Measurements from ENCODE around the gene INO80B. TPM values are rescaled to one million over a fixed set of nuclear protein-coding genes. Genes with fewer than 3 reads are reported as not detected.

INO80B gene
- polyA plus RNA-seq, 2 of the 4 experiments (the other 2 are of a cell fraction): 19.9 to 74.6 TPM

DNA sequence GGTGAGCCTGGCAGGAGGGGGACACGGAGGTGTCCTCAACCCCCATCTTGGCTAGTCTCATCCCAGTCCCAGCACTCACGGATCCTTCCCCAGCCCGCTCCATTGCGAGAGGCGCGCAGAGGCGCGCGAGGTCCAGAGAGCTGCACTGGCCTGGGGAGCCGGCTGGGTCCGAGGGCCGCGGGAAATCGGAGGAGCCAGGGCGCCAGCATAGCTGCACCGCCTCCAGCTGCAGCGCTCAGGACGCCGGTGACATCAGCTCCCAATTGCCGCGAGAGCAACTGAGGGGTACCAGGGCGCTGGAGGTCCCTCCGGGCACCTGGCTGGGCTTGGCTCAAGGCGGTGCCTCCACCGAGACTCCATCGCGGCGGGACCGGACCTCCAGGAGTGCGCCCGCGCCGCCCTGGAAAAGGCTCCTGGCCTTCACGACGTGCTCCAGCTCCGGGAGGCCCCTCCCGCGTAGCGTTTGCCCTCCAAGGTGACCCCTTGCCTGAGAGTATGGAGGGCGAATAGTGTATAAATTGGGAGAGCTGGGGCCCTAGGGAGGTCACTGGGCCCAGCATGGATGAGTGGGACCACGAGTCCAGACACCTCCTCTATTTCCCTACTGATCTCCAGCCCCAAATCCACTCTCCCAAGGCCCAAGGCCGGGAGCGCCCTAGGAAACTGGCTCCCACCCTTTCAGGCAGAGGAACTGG, 18.6 kb upstream of the INO80B start:
- ATAC-seq (no peak), FAIRE-seq (no peak), DNase-seq (ENCODE audit: low read depth in 1 of 2, low spot score in 1 of 2) (no peak)
- Histone ChIP-seq H3K4me2 (no peak overlapping the region), H3K9me3 (no peaks in the 10 kb centered on the region), H3K4me3 (no peak overlapping the region), H3K27ac (no peak overlapping the region), H3K4me1 (peaks cover 21% of the 10 kb centered on the region)
- CTCF ChIA-PET: interaction anchor here (0.8 to 1.3 kb wide), 4 partner anchors 23 to 101 kb away, joined by 3 read pairs; partner anchors contain the start of genes CCDC142 and TTC31
- TF ChIP-seq, protein P1, sequence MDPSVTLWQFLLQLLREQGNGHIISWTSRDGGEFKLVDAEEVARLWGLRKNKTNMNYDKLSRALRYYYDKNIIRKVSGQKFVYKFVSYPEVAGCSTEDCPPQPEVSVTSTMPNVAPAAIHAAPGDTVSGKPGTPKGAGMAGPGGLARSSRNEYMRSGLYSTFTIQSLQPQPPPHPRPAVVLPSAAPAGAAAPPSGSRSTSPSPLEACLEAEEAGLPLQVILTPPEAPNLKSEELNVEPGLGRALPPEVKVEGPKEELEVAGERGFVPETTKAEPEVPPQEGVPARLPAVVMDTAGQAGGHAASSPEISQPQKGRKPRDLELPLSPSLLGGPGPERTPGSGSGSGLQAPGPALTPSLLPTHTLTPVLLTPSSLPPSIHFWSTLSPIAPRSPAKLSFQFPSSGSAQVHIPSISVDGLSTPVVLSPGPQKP (IDR thresholded peaks at IDR 0.05; ENCODE audit: low read depth, low read length): no peak
- TF ChIP-seq ZSCAN20 (CRISPR knock-in tag; IDR thresholded peaks at IDR 0.05) (no peak), NR3C1 (IDR thresholded peaks at IDR 0.05) (no peak), ESRRA (IDR thresholded peaks at IDR 0.05; ENCODE audit: borderline replicate concordance, low read length) (no peak), ATOH8 (CRISPR knock-in tag; IDR thresholded peaks at IDR 0.05; ENCODE audit: low read depth) (no peak), HOXB13 (CRISPR knock-in tag; IDR thresholded peaks at IDR 0.05; ENCODE audit: low read depth) (no peak), EHF (CRISPR knock-in tag; IDR thresholded peaks at IDR 0.05) (no peak), ZFP36 (IDR thresholded peaks at IDR 0.05; ENCODE audit: borderline replicate concordance, partially characterized antibody) (no peak), POLR2AphosphoS2 (conservative IDR thresholded peaks at IDR 0.05; ENCODE audit: low read length) (no peak), CHD4 (IDR thresholded peaks at IDR 0.05; ENCODE audit: borderline replicate concordance) (no peak), JUNB (IDR thresholded peaks at IDR 0.05) (no peak), FOSL2 (IDR thresholded peaks at IDR 0.05) (no peak), FOSL2 (CRISPR knock-in tag; IDR thresholded peaks at IDR 0.05) (no peak), RNF2 (IDR thresholded peaks at IDR 0.05; ENCODE audit: borderline replicate concordance, low read depth) (no peak), SMC3 (IDR thresholded peaks at IDR 0.05) (no peak), MAX (IDR thresholded peaks at IDR 0.05) (no peak), KDM1A (IDR thresholded peaks at IDR 0.05; ENCODE audit: low read depth) (no peak), EHMT2 (IDR thresholded peaks at IDR 0.05; ENCODE audit: low read depth) (no peak), NPAS2 (CRISPR knock-in tag; IDR thresholded peaks at IDR 0.05; ENCODE audit: borderline replicate concordance) (no peak), JUN (IDR thresholded peaks at IDR 0.05) (no peak)
- TF ChIP-seq, protein P2, sequence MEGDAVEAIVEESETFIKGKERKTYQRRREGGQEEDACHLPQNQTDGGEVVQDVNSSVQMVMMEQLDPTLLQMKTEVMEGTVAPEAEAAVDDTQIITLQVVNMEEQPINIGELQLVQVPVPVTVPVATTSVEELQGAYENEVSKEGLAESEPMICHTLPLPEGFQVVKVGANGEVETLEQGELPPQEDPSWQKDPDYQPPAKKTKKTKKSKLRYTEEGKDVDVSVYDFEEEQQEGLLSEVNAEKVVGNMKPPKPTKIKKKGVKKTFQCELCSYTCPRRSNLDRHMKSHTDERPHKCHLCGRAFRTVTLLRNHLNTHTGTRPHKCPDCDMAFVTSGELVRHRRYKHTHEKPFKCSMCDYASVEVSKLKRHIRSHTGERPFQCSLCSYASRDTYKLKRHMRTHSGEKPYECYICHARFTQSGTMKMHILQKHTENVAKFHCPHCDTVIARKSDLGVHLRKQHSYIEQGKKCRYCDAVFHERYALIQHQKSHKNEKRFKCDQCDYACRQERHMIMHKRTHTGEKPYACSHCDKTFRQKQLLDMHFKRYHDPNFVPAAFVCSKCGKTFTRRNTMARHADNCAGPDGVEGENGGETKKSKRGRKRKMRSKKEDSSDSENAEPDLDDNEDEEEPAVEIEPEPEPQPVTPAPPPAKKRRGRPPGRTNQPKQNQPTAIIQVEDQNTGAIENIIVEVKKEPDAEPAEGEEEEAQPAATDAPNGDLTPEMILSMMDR (IDR thresholded peaks at IDR 0.05): no peak
- WGBS (ENCODE audit: missing lambda C conversion rate): 94% methylated on average over 36 of the region's 43 CpGs
- POLR2A ChIA-PET: no interaction called here

GRCh38 chr2:74436848-74437695, 17.8 kb upstream of the INO80B start:
- no peak overlapping the region for H3K4me2 ChIP-seq
- POLR2A ChIA-PET: no interaction called here
- H3K4me1 ChIP-seq: peaks cover 21% of the 10 kb centered on the region
- FAIRE-seq (no peak), DNase-seq (ENCODE audit: low read depth in 1 of 2, low spot score in 1 of 2) (no peak), ATAC-seq (no peak)
- H3K4me3 ChIP-seq: no peak overlapping the region
- TF ChIP-seq ZFP36 (IDR thresholded peaks at IDR 0.05; ENCODE audit: borderline replicate concordance, partially characterized antibody) (peak; percentile 55), MYC (IDR thresholded peaks at IDR 0.05; ENCODE audit: borderline replicate concordance, low read length) (no peak)
- TF ChIP-seq, protein P3, sequence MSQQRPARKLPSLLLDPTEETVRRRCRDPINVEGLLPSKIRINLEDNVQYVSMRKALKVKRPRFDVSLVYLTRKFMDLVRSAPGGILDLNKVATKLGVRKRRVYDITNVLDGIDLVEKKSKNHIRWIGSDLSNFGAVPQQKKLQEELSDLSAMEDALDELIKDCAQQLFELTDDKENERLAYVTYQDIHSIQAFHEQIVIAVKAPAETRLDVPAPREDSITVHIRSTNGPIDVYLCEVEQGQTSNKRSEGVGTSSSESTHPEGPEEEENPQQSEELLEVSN (IDR thresholded peaks at IDR 0.05; ENCODE audit: borderline replicate concordance, low read depth): no peak
- TF ChIP-seq, protein P4, sequence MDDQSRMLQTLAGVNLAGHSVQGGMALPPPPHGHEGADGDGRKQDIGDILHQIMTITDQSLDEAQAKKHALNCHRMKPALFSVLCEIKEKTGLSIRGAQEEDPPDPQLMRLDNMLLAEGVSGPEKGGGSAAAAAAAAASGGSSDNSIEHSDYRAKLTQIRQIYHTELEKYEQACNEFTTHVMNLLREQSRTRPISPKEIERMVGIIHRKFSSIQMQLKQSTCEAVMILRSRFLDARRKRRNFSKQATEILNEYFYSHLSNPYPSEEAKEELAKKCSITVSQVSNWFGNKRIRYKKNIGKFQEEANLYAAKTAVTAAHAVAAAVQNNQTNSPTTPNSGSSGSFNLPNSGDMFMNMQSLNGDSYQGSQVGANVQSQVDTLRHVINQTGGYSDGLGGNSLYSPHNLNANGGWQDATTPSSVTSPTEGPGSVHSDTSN (IDR thresholded peaks at IDR 0.05): no peak
- H3K27ac ChIP-seq: no peak overlapping the region
- H3K9me3 ChIP-seq: no peaks in the 10 kb centered on the region
- 77% methylated on average over 6 of the region's 6 CpGs for WGBS (ENCODE audit: missing lambda C conversion rate)
- CTCF ChIA-PET: interaction anchor here (1.3 kb wide), 1 partner anchor 24 kb away, joined by 3 read pairs; no protein-coding TSS in a partner anchor
